GM19463 (cell line): ENCODE results near the gene TMOD2.

ENCODE experiments used
- ATAC-seq: cut with Tn5 transposase; IDR thresholded peaks from one replicate; pipeline ENCODE4 v1.9.1; 2021; ENCODE audit warnings: mild to moderate bottlenecking, moderate library complexity; ENCODE audit not compliant: unreplicated experiment

Gene TMOD2

GRCh38 chr15:51848811-51849210 lies 97.4 kb downstream of the TMOD2 start:
- ATAC-seq: no peak

- ATAC-seq: no peak
Observed at GRCh38 chr15:51849860-51850259, 98.5 kb downstream of the TMOD2 start.

DNA sequence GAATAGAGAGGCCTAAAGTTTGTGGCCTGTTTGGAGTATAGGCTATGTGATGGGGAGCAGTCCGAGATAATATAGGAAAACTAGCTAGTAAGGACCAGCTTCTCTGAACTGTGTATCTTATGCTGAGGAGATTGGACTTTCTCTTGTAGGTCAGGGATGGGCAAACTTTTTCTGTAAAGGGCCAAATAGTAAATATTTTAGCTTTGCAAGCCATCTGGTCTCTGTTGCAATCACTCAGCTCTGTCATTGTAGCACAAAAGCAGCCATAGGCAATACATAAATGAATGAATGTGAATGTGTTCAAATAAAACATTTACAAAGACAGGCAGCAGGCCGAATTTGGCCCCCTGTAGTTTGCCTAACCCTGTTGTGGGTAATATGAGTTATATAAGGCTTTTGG lies 102.6 kb downstream of the TMOD2 start:
- no peak for ATAC-seq

- no peak for ATAC-seq
Observed at GRCh38 chr15:51855612-51856011, 104.2 kb downstream of the TMOD2 start.

DNA sequence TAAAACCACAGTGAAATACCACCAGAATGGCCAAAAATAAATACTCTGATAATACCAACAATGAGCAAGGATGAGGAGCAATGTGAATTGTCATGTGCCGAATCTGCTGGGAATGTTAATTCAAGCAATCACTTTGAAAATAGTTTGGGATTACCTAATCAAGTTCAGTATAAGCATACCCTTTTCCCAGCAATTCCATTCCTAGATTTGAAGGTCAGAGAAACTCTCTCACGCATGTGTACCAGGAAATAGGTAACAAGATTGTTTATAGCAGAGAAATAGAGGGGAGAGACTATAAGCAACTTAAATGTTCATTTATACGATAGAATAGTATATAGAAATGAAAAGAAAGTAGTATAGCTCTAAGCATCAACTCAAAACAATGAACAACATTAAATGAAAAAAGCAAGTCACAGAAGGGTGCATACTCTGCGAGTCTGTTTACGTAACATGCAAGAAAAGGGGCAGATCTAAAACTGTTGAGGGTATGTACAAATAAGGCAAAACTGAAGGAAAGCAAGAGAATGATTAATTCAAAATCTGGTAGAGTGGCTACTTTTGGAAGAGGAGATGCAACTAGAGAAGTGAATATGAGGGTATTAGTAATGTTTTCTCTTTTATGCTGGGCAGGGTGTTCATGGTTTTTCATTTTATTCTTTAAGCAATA lies 105.5 kb downstream of the TMOD2 start:
- ATAC-seq: no peak

DNA sequence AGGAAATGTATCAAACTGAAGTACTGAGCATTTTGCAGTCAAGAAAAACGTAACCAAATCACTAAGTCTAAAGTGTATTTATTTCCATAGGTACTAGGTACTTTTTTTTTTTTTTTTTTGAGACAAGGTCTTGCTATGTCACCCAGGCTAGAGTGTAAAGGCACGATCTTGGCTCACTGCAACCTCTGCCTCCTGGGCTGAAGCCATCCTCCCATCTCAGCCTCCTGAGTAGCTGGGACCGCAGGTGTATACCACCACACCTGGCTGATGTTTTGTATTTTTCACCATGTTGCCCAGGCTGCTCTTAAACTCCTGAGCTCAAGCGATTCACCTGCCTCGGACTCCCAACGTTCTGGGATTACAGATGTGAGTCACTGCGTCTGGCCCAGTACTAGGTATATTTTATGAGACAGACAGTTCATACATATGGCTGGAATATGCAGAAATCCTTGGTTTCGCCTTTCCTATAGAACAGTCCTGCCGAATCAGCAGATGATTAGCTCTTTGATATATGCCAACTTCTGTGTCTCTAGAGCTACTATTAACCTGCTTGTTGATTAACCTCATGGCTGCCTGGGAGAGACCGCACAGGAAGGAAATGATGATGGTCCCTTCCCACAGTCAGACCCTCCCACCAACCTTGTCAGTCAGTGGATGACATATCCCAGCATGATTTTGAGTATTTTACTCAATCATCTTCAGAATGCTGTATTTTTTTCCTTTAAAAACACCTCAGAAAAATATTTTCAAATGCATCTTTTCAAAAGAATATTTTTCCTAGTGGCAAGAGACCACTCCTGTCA lies 110.4 kb downstream of the TMOD2 start:
- ATAC-seq: no peak

GRCh38 chr15:51863131-51863530 lies 111.7 kb downstream of the TMOD2 start:
- no peak for ATAC-seq

GRCh38 chr15:51864408-51865056 lies 113.1 kb downstream of the TMOD2 start:
- no peak for ATAC-seq

GRCh38 chr15:51865317-51865716 lies 113.9 kb downstream of the TMOD2 start:
- ATAC-seq: no peak
